SJCRH30 (cell line): ENCODE measurements around the gene GBX1. TPM values are rescaled to one million over a fixed set of nuclear protein-coding genes. Genes with fewer than 3 reads are reported as not detected.

Experiments used
- DNase-seq, 2 experiments: peaks; one replicate each; pipeline ENCODE4 v3.0.0-alpha.2; 2015 to 2020
- H3K27ac ChIP-seq: fragments of 250-450 bp; sonication (Bioruptor Pico); 2 replicates; pipeline ENCODE4 v1.5.1; 2020; ENCODE audit warnings: mild to moderate bottlenecking, moderate library complexity
- H3K27me3 ChIP-seq: fragments of 250-450 bp; sonication (Bioruptor Pico); 2 replicates; pipeline ENCODE4 v1.5.1; 2020; ENCODE audit warnings: mild to moderate bottlenecking, moderate library complexity
- H3K36me3 ChIP-seq: fragments of 250-450 bp; sonication (Bioruptor Pico); 2 replicates; pipeline ENCODE4 v1.5.1; 2020; ENCODE audit warnings: mild to moderate bottlenecking, moderate library complexity
- H3K4me1 ChIP-seq: fragments of 250-450 bp; sonication (Bioruptor Pico); 2 replicates; pipeline ENCODE4 v1.5.1; 2020; ENCODE audit warnings: mild to moderate bottlenecking, moderate library complexity
- H3K4me3 ChIP-seq: fragments of 250-450 bp; sonication (Bioruptor Pico); 2 replicates; pipeline ENCODE4 v1.5.1; 2020; ENCODE audit warnings: mild to moderate bottlenecking, moderate library complexity
- H3K9me3 ChIP-seq: fragments of 250-450 bp; sonication (Bioruptor Pico); replicated peaks from 2 replicates; pipeline ENCODE4 v1.5.1; 2020; ENCODE audit warnings: mild to moderate bottlenecking, moderate library complexity
- total RNA-seq: library from RNA; depleted of rRNA; stranded (reverse); fragments of >200 nt; shearing (Covaris generic); gene quantifications from 2 replicates; pipeline ENCODE4 v1.2.3, GENCODE V29; 2014; rRNA removed

The GBX1 gene
- total RNA-seq, 1 experiment from 2014 or later: 0.95 TPM

GRCh38 chr7:151101621-151102396 is 65.7 kb downstream of the GBX1 start:
- Histone ChIP-seq H3K4me1 (peaks cover 7% of the 10 kb centered on the region), H3K36me3 (peaks cover 34% of the 10 kb centered on the region), H3K27ac (no peak overlapping the region), H3K27me3 (no peaks in the 10 kb centered on the region), H3K9me3 (no peaks in the 10 kb centered on the region), H3K4me3 (no peak overlapping the region)
- no peak for DNase-seq

GRCh38 chr7:151100921-151101320 is 66.6 kb downstream of the GBX1 start:
- Histone ChIP-seq H3K4me3 (no peak overlapping the region), H3K9me3 (no peaks in the 10 kb centered on the region), H3K27ac (no peak overlapping the region), H3K27me3 (no peaks in the 10 kb centered on the region), H3K4me1 (peaks cover 7% of the 10 kb centered on the region), H3K36me3 (peaks cover 28% of the 10 kb centered on the region)
- no peak for DNase-seq

GRCh38 chr7:151099486-151100211 is 67.8 kb downstream of the GBX1 start:
- H3K4me1 ChIP-seq: peaks cover 7% of the 10 kb centered on the region
- DNase-seq: peak in 1 of 2 experiments; percentile 37
- peak overlapping the region; percentile 5; the same call in 1 of the 2 replicates for H3K27ac ChIP-seq
- peaks cover 24% of the 10 kb centered on the region for H3K36me3 ChIP-seq
- no peak overlapping the region for H3K4me3 ChIP-seq
- no peaks in the 10 kb centered on the region for H3K27me3 ChIP-seq
- H3K9me3 ChIP-seq: no peaks in the 10 kb centered on the region

Other genes with a start within 250 kb of the GBX1 start
- 15.9 and 19.3 TPM in 2 replicates for gene KCNH2, start 189.4 kb downstream of the GBX1 start, total RNA-seq
- gene NOS3, start 176.7 kb downstream of the GBX1 start, total RNA-seq: 0.05 and 0.20 TPM in 2 replicates
- 0.08 TPM in 1 of 2 replicates, not detected in the other for gene ATG9B, start 143.2 kb downstream of the GBX1 start, total RNA-seq
- 20.8 and 22.3 TPM in 2 replicates for gene ABCB8, start 139.2 kb downstream of the GBX1 start, total RNA-seq
- 1.3 and 1.5 TPM in 2 replicates for gene ASIC3, start 119.2 kb downstream of the GBX1 start, total RNA-seq
- gene CDK5, start 109.8 kb downstream of the GBX1 start, total RNA-seq: 34.3 and 39.2 TPM in 2 replicates
- gene SLC4A2, start 108.1 kb downstream of the GBX1 start, total RNA-seq: 129 and 132 TPM in 2 replicates
- 62.2 and 92.8 TPM in 2 replicates for gene FASTK, start 86.9 kb downstream of the GBX1 start, total RNA-seq
- gene TMUB1, start 84.2 kb downstream of the GBX1 start, total RNA-seq: 43.5 and 44.2 TPM in 2 replicates
- gene AGAP3, start 81.2 kb downstream of the GBX1 start, total RNA-seq: 59.7 and 62.9 TPM in 2 replicates
- gene ASB10, start 19.6 kb upstream of the GBX1 start, total RNA-seq: not detected in 2 replicates
- not detected in 2 replicates for gene H2BK1, start 42.8 kb upstream of the GBX1 start, total RNA-seq
- 77.6 and 77.7 TPM in 2 replicates for gene ABCF2, start 59.5 kb upstream of the GBX1 start, total RNA-seq
- gene CHPF2, start 64.8 kb upstream of the GBX1 start, total RNA-seq: 27.7 and 28.2 TPM in 2 replicates
- gene SMARCD3, start 81.0 kb upstream of the GBX1 start, total RNA-seq: 91.8 and 106 TPM in 2 replicates
- gene NUB1, start 174.1 kb upstream of the GBX1 start, total RNA-seq: 56.8 and 61.5 TPM in 2 replicates
- 0.46 and 1.0 TPM in 2 replicates for gene WDR86, start 242.3 kb upstream of the GBX1 start, total RNA-seq